ENCODE results near the gene LIN37. TPM values are rescaled to one million over a fixed set of nuclear protein-coding genes. Genes with fewer than 3 reads are reported as not detected.

The LIN37 gene
- total and polyA plus RNA-seq, 9 of the 15 experiments (the other 6 are each of a cell fraction or from before 2014, with no cell fraction given) = 1.2 to 12.5 (median 8.6) TPM

DNA sequence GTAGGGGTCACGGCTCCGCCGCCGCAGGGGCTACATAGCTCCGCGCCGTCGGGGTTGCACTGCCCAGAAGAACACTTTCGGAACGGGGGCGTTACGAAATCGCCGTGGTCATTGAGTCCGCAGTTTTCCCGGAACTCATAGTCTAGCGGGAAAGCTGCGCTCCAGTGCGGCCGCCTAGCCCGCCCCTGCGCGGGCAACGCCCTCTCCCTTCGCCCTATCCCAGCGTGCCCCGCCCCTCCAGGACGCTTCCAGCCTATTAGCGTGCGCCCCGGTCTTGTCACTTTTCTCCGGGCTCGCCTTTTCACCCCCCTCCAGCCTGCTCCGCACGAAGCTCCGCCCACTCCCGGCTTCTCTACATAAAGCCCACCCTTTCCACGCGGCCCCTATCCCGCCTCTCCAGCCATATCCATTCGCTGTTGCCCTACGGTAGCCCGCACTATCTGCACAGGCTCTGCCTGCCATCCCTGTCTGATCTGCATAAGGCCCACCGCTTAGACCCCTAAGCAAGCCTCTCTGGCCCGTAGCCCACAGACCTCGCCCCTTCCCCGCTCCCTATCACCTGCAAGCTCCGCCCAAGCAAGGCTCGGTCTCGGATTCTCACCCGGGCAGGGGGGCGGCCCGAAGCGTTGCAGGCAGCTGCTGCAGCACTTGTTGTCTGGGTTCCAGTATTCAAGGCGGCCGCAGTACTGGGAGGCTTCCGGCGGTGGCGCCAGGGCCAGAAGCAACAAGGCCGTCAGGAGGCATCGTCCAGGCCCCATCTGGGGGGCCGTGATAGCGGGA lies 7.8 kb upstream of the LIN37 start (continued):
- TF ChIP-seq, protein P1, sequence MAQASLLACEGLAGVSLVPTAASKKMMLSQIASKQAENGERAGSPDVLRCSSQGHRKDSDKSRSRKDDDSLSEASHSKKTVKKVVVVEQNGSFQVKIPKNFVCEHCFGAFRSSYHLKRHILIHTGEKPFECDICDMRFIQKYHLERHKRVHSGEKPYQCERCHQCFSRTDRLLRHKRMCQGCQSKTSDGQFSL (CRISPR knock-in tag; IDR thresholded peaks at IDR 0.05) = 0 out of 2 replicates have a peak, but pooled peaks have one; percentile 57
- TF ChIP-seq, protein P1 (tag; IDR thresholded peaks at IDR 0.05) = no peak; a peak in 1 of 4 replicates
- TF ChIP-seq PBX2 (CRISPR knock-in tag; IDR thresholded peaks at IDR 0.05; ENCODE audit: low read depth) (no peak), PBX2 (tag; conservative IDR thresholded peaks at IDR 0.05; ENCODE audit: low read depth) (peak; percentile 57), HIVEP1 (CRISPR knock-in tag; IDR thresholded peaks at IDR 0.05) (no peak), POU5F1 (IDR thresholded peaks at IDR 0.05; ENCODE audit: borderline replicate concordance, low read depth, low read length, partially characterized antibody) (no peak), POLR2G (IDR thresholded peaks at IDR 0.05; ENCODE audit: low read depth, low read length) (peak; percentile 89), CCNT2 (IDR thresholded peaks at IDR 0.05; ENCODE audit: borderline replicate concordance, extremely low read depth, insufficient read length, low read depth, low read length) (peak; percentile 41), ATF1 (CRISPR knock-in tag; IDR thresholded peaks at IDR 0.05) (0 out of 2 replicates have a peak, but pooled peaks have one; percentile 12), ATF1 (tag; IDR thresholded peaks at IDR 0.05) (peak; percentile 80), GABPA (tag; conservative IDR thresholded peaks at IDR 0.05; ENCODE audit: low read depth) (peak; percentile 54), JUNB (CRISPR knock-in tag; conservative IDR thresholded peaks at IDR 0.05) (no peak), CREBBP (IDR thresholded peaks at IDR 0.05; ENCODE audit: low read depth, low read length) (no peak), ZNF217 (CRISPR knock-in tag; IDR thresholded peaks at IDR 0.05) (no peak), ZBED1 (IDR thresholded peaks at IDR 0.05) (no peak), PURB (CRISPR knock-in tag; IDR thresholded peaks at IDR 0.05; ENCODE audit: low read depth) (no peak), ARNT (IDR thresholded peaks at IDR 0.05) (peak in 1 of 2 experiments; percentile 44; a peak in 1 of 4 replicates), GATAD2A (IDR thresholded peaks at IDR 0.05) (0 out of 2 replicates have a peak, but pooled peaks have one; percentile 64)
- TF ChIP-seq, protein P2, sequence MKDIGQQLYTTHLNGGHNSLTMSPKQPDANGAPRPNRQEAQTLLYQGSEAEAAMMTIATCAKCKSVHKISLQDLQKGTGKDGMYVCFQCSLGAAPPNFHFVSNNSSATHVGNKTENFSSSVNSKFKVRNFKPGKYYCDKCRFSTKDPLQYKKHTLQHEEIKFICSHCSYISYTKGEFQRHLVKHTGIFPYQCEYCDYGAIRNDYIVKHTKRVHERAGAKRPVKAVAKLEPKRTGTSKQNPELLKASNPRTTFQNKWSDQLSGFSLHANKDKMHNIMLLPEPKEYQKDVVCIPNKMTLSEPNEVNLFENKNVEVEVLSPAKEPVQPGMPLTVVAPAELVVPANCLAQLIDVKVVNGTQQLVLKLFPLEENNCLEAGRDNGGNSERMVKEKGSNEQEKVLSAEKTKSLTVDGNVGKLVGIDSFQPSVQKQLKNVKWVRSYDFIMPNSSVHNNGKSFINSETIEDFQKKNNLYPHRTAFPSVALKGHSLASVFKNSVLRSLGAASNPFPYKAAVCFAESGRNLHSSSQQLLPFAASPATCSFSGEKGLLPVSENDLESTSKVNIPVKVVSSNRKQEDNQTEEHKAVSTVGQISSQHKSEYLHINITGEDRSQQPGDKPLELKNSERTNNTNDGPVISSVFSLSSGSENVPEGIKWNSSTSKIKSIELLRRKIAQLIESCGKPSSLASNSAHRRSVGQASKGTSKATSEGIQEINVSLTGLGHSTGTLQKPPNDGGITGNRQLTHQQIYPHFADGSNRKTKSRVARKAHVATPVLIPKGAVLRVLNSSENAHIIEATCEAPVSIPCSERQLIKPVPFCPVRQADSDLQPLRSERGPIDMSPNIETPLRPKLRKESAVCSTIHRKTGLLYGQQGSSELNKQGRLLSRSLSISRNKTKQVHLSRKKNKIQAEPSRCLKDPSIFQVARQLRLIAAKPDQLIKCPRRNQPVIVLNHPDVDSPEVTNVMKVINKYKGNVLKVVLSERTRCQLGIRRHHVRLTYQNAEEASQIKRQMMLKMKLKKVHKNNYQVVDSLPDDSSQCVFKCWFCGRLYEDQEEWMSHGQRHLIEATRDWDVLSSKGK (CRISPR knock-in tag; IDR thresholded peaks at IDR 0.05) = no peak
- TF ChIP-seq, protein P3, sequence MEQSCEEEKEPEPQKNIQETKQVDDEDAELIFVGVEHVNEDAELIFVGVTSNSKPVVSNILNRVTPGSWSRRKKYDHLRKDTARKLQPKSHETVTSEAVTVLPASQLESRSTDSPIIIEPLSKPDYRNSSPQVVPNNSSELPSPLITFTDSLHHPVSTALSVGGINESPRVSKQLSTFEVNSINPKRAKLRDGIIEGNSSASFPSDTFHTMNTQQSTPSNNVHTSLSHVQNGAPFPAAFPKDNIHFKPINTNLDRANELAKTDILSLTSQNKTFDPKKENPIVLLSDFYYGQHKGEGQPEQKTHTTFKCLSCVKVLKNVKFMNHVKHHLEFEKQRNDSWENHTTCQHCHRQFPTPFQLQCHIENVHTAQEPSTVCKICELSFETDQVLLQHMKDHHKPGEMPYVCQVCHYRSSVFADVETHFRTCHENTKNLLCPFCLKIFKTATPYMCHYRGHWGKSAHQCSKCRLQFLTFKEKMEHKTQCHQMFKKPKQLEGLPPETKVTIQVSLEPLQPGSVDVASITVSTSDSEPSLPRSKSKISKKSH (CRISPR knock-in tag; IDR thresholded peaks at IDR 0.05) = no peak

All from K562 (cell line).